HCT116 (cell line): ENCODE data around the gene MAP7. TPM values are rescaled to one million over a fixed set of nuclear protein-coding genes. Genes with fewer than 3 reads are reported as not detected.

Experiments used
- ATAC-seq: fragments of 200-7000 bp; cut with Tn5 transposase; 2 replicates; pipeline ENCODE4 v1.9.1; 2020; ENCODE audit warnings: mild to moderate bottlenecking, moderate library complexity
- BruUV-seq: library from RNA; stranded (reverse); fragments of 400-500 nt; replicated peaks from 2 replicates; lab custom pipeline; 2021; lab: Mats Ljungman, UMichigan
- CTCF ChIA-PET: fragments of 300-600 bp; sonication (Branson Sonifier 250); formaldehyde crosslinking; loops from one replicate; lab custom pipeline; 2021; ENCODE audit warnings: antibody characterized with exemption; lab: Charles Lee
- POLR2A ChIA-PET: fragments of 300-600, 350-600 bp; sonication (Branson Sonifier 250); formaldehyde crosslinking; loops from one replicate; lab custom pipeline; 2021; ENCODE audit warnings: antibody characterized with exemption; lab: Charles Lee
- RAD21 ChIA-PET, 2 experiments: fragments of 300-600 bp; sonication (Branson Sonifier 250); formaldehyde crosslinking; loops; one replicate each; lab custom pipeline; 2023; ENCODE audit warnings: low total read pairs in 2 of 2; ENCODE audit not compliant: uncharacterized antibody in 2 of 2, unreplicated experiment in 2 of 2, low non-redundant PET in 1 of 2; lab: Charles Lee
- DNase-seq: peaks from one replicate; pipeline ENCODE4 v3.0.0-alpha.2; 2010; ENCODE audit warnings: low read depth, low spot score
- H2AFZ ChIP-seq: fragments of 200-600 bp; shearing (Covaris generic), sonication (generic); 2 replicates; pipeline ENCODE4 v1.6.1; 2017; ENCODE audit warnings: low read depth, mixed run types, mixed read lengths, antibody characterized with exemption, low read length; ENCODE audit not compliant: poor library complexity, severe bottlenecking
- H3K27ac ChIP-seq: 2 replicates; pipeline ENCODE4 v1.5.1; 2012; ENCODE audit warnings: low read depth, low read length
- H3K27me3 ChIP-seq: fragments of 200-600 bp; sonication (generic); 2 replicates; pipeline ENCODE4 v1.6.1; 2016; ENCODE audit warnings: mixed run types, low read length, mixed read lengths; ENCODE audit not compliant: insufficient read depth
- H3K36me3 ChIP-seq, 2 experiments: fragments of 200-500 bp in 1 of 2; fragments of 200-600 bp in 1 of 2; sonication (Bioruptor generic) in 1 of 2; sonication (generic) in 1 of 2; 2 replicates each; pipeline versions ENCODE4 v1.5.1 to v1.6.1; 2014 to 2016; ENCODE audit warnings: low read length in 2 of 2, inconsistent platforms in 1 of 2, mixed read lengths in 1 of 2, mixed run types in 1 of 2; ENCODE audit not compliant: insufficient read depth in 2 of 2, control insufficient read depth in 1 of 2
- H3K4me1 ChIP-seq, 2 experiments: fragments of 200-600 bp in 1 of 2; sonication (generic) in 1 of 2; 2 replicates each; pipeline versions ENCODE4 v1.5.1 to v1.6.1; 2012 to 2017; ENCODE audit warnings: low read length in 2 of 2, inconsistent platforms in 1 of 2, mild to moderate bottlenecking in 1 of 2, mixed read lengths in 1 of 2, mixed run types in 1 of 2, moderate library complexity in 1 of 2; ENCODE audit not compliant: insufficient read depth in 2 of 2, control insufficient read depth in 1 of 2
- H3K4me2 ChIP-seq: fragments of 200-600 bp; sonication (generic); 2 replicates; pipeline ENCODE4 v1.6.1; 2017; ENCODE audit warnings: mixed run types, low read length, mixed read lengths
- H3K4me3 ChIP-seq, 2 experiments: fragments of 200-600 bp in 1 of 2; sonication (generic) in 1 of 2; replicated peaks in 1 of 2; 2 replicates each; pipeline ENCODE4 v1.5.1; 2011 to 2016; ENCODE audit warnings: low read length in 2 of 2, control low read depth in 1 of 2, low read depth in 1 of 2, mild to moderate bottlenecking in 1 of 2, mixed read lengths in 1 of 2, mixed run types in 1 of 2
- H3K79me2 ChIP-seq: fragments of 200-600 bp; sonication (generic); 2 replicates; pipeline ENCODE4 v1.6.1; 2017; ENCODE audit warnings: mild to moderate bottlenecking, mixed run types, low read length, moderate library complexity, mixed read lengths; ENCODE audit not compliant: insufficient read depth
- H3K9ac ChIP-seq: fragments of 200-600 bp; sonication (generic); 2 replicates; pipeline ENCODE4 v1.6.1; 2016; ENCODE audit warnings: low read length, mixed read lengths
- H3K9me2 ChIP-seq: fragments of 200-600 bp; sonication (generic), shearing (Covaris generic); 2 replicates; pipeline ENCODE4 v1.6.1; 2017; ENCODE audit warnings: mixed run types, mild to moderate bottlenecking, moderate library complexity; ENCODE audit not compliant: insufficient read depth
- H3K9me3 ChIP-seq, 2 experiments: fragments of 200-500 bp in 1 of 2; fragments of 200-600 bp in 1 of 2; sonication (Bioruptor generic) in 1 of 2; sonication (generic) in 1 of 2; 2 replicates each; pipeline ENCODE4 v1.6.1; 2014 to 2017; ENCODE audit warnings: low read length in 2 of 2, mixed read lengths in 2 of 2, inconsistent platforms in 1 of 2, low read depth in 1 of 2, mild to moderate bottlenecking in 1 of 2, mixed run types in 1 of 2, moderate library complexity in 1 of 2; ENCODE audit not compliant: control insufficient read depth in 1 of 2, insufficient read depth in 1 of 2
- H4K20me1 ChIP-seq: fragments of 200-600 bp; sonication (generic), shearing (Covaris generic); 2 replicates; pipeline ENCODE4 v1.6.1; 2017; ENCODE audit warnings: mixed run types, mild to moderate bottlenecking, moderate library complexity; ENCODE audit not compliant: insufficient read depth
- CEBPB ChIP-seq: IDR thresholded peaks from 2 replicates; pipeline ENCODE4 v1.6.1; 2012; ENCODE audit warnings: low read depth
- EGR1 ChIP-seq: IDR thresholded peaks from 2 replicates; pipeline ENCODE4 v1.6.1; 2012; ENCODE audit warnings: low read depth
- ELF1 ChIP-seq: IDR thresholded peaks from 2 replicates; pipeline ENCODE4 v1.6.1; 2012; ENCODE audit warnings: low read depth, borderline replicate concordance
- EZH2phosphoT487 ChIP-seq: fragments of 200-600 bp; IDR thresholded peaks from 2 replicates; pipeline ENCODE4 v1.6.1; 2018; ENCODE audit warnings: antibody characterized with exemption, borderline replicate concordance
- FOSL1 ChIP-seq: IDR thresholded peaks from 2 replicates; pipeline ENCODE4 v1.6.1; 2012; ENCODE audit warnings: low read depth
- POLR2AphosphoS5 ChIP-seq: IDR thresholded peaks from 2 replicates; pipeline ENCODE4 v1.6.1; 2011; ENCODE audit warnings: mild to moderate bottlenecking, low read depth, low read length, moderate library complexity
- RAD21 ChIP-seq: IDR thresholded peaks from 2 replicates; pipeline ENCODE4 v1.6.1; 2012; ENCODE audit warnings: low read depth, mild to moderate bottlenecking
- SIN3A ChIP-seq: IDR thresholded peaks from 2 replicates; pipeline ENCODE4 v1.6.1; 2012; ENCODE audit warnings: low read depth
- SP1 ChIP-seq: IDR thresholded peaks from 2 replicates; pipeline ENCODE4 v1.6.1; 2012; ENCODE audit warnings: low read depth
- TCF7L2 ChIP-seq: IDR thresholded peaks from 2 replicates; pipeline ENCODE4 v1.7.0; 2011; ENCODE audit warnings: borderline replicate concordance, inconsistent platforms; ENCODE audit not compliant: insufficient read depth, insufficient read length; ENCODE audit errors: extremely low read depth
- YY1 ChIP-seq: IDR thresholded peaks from 2 replicates; pipeline ENCODE4 v1.6.1; 2011; ENCODE audit warnings: low read length, low read depth, moderate library complexity, mild to moderate bottlenecking; ENCODE audit not compliant: insufficient replicate concordance; ENCODE audit errors: extremely low read depth
- ZFX ChIP-seq: fragments of 450-650 bp; IDR thresholded peaks from 2 replicates; pipeline ENCODE4 v1.6.1; 2017
- ZNF274 ChIP-seq: fragments of 200-500 bp; sonication (Bioruptor generic); IDR thresholded peaks from 2 replicates; pipeline ENCODE4 v1.6.1; 2014; ENCODE audit warnings: mild to moderate bottlenecking, low read depth, low read length, inconsistent platforms
- intact Hi-C: fragments of 100-400 bp; cut with micrococcal nuclease; formaldehyde crosslinking; loops from 2 replicates; pipeline ENCODE4 v1.10.0; 2022
- total RNA-seq: library from RNA; stranded (reverse); gene quantifications from one replicate; pipeline ENCODE4 v1.2.1, GENCODE V29; 2021; ENCODE audit not compliant: unreplicated experiment
- TF ChIP-seq, protein P1 (sequence below): IDR thresholded peaks from 2 replicates; pipeline ENCODE4 v1.6.1; 2011; ENCODE audit warnings: mild to moderate bottlenecking, low read length, moderate library complexity; ENCODE audit not compliant: insufficient replicate concordance; ENCODE audit errors: extremely low read depth
- TF ChIP-seq, protein P2 (sequence below): IDR thresholded peaks from 2 replicates; pipeline ENCODE4 v1.6.1; 2012
- TF ChIP-seq, protein P3 (sequence below), 3 experiments: fragments of 200-600 bp in 1 of 3; sonication (generic) in 1 of 3; IDR thresholded peaks in 2 of 3; conservative IDR thresholded peaks in 1 of 3; 2 replicates each; pipeline ENCODE4 v1.5.1; 2012 to 2017; ENCODE audit warnings: low read depth in 2 of 3, low read length in 2 of 3, antibody characterized with exemption in 1 of 3, borderline replicate concordance in 1 of 3, control low read depth in 1 of 3, mild to moderate bottlenecking in 1 of 3, mixed read lengths in 1 of 3, mixed run types in 1 of 3, moderate library complexity in 1 of 3; ENCODE audit not compliant: insufficient read depth in 1 of 3

MAP7 gene
- total RNA-seq, 1 experiment from 2014 or later = 35.5 TPM

- CTCF ChIA-PET = no interaction called here
- no peaks in the 10 kb centered on the region for H3K27me3 ChIP-seq
These were observed 128.6 kb downstream of the MAP7 start for GRCh38 chr6:136421537-136422158.

More at GRCh38 chr6:136421537-136422158, 128.6 kb downstream of the MAP7 start:
- H3K9me3 ChIP-seq = no peaks in the 10 kb centered on the region
- H2AFZ ChIP-seq = no peak overlapping the region
- no peak overlapping the region for H3K27ac ChIP-seq
- no peak for DNase-seq
- TF ChIP-seq TCF7L2 (no peak), EGR1 (no peak), ZFX (no peak), EZH2phosphoT487 (no peak), RAD21 (no peak), SIN3A (no peak), YY1 (no peak), ELF1 (no peak), POLR2AphosphoS5 (no peak), FOSL1 (no peak), SP1 (no peak), ZNF274 (no peak), CEBPB (no peak)
- TF ChIP-seq, protein P1, sequence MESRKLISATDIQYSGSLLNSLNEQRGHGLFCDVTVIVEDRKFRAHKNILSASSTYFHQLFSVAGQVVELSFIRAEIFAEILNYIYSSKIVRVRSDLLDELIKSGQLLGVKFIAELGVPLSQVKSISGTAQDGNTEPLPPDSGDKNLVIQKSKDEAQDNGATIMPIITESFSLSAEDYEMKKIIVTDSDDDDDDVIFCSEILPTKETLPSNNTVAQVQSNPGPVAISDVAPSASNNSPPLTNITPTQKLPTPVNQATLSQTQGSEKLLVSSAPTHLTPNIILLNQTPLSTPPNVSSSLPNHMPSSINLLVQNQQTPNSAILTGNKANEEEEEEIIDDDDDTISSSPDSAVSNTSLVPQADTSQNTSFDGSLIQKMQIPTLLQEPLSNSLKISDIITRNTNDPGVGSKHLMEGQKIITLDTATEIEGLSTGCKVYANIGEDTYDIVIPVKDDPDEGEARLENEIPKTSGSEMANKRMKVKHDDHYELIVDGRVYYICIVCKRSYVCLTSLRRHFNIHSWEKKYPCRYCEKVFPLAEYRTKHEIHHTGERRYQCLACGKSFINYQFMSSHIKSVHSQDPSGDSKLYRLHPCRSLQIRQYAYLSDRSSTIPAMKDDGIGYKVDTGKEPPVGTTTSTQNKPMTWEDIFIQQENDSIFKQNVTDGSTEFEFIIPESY = no peak
- TF ChIP-seq, protein P2, sequence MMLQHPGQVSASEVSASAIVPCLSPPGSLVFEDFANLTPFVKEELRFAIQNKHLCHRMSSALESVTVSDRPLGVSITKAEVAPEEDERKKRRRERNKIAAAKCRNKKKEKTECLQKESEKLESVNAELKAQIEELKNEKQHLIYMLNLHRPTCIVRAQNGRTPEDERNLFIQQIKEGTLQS = no peak
- TF ChIP-seq, protein P3, sequence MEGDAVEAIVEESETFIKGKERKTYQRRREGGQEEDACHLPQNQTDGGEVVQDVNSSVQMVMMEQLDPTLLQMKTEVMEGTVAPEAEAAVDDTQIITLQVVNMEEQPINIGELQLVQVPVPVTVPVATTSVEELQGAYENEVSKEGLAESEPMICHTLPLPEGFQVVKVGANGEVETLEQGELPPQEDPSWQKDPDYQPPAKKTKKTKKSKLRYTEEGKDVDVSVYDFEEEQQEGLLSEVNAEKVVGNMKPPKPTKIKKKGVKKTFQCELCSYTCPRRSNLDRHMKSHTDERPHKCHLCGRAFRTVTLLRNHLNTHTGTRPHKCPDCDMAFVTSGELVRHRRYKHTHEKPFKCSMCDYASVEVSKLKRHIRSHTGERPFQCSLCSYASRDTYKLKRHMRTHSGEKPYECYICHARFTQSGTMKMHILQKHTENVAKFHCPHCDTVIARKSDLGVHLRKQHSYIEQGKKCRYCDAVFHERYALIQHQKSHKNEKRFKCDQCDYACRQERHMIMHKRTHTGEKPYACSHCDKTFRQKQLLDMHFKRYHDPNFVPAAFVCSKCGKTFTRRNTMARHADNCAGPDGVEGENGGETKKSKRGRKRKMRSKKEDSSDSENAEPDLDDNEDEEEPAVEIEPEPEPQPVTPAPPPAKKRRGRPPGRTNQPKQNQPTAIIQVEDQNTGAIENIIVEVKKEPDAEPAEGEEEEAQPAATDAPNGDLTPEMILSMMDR (IDR thresholded peaks at IDR 0.05 in 2 of 3, conservative IDR thresholded peaks at IDR 0.05 in 1 of 3; ENCODE audit: borderline replicate concordance in 1 of 3, insufficient read depth in 1 of 3, low read depth in 2 of 3, low read length in 2 of 3) = no peak
- TF ChIP-seq, all 23 proteins: peak for 0
- no peak overlapping the region for H3K9ac ChIP-seq
- no TSS peak for BruUV-seq
- H3K4me2 ChIP-seq = no peak overlapping the region
- ATAC-seq = no peak
- no peak overlapping the region for H3K4me3 ChIP-seq
- ChIA-PET RAD21 (no interaction called here), POLR2A (no interaction called here)
- intact Hi-C loops = no loop called here
- peaks cover 0 to 4% of the 10 kb centered on the region in 2 experiments; a peak in 1 of 4 replicates for H3K36me3 ChIP-seq
- H3K79me2 ChIP-seq = no peaks in the 10 kb centered on the region
- no peaks in the 10 kb centered on the region for H3K4me1 ChIP-seq
- H4K20me1 ChIP-seq = no peaks in the 10 kb centered on the region; the same call in 1 of the 2 replicates
- H3K9me2 ChIP-seq = no peaks in the 10 kb centered on the region
